Mesothelial cell of epicardium (in vitro differentiated cells): ENCODE data around the gene AOPEP. TPM values are rescaled to one million over a fixed set of nuclear protein-coding genes. Genes with fewer than 3 reads are reported as not detected.

Experiments used
- DNase-seq, 2 experiments: peaks; one replicate each; pipeline ENCODE4 v3.0.0; 2021; ENCODE audit warnings: low spot score in 2 of 2; ENCODE audit not compliant: unreplicated experiment in 2 of 2
- H3K27ac Mint-ChIP-seq: 2 replicates; pipeline ENCODE4 v1.8.0; 2021; ENCODE audit warnings: mixed read lengths
- H3K27me3 Mint-ChIP-seq: 2 replicates; pipeline ENCODE4 v1.8.0; 2021; ENCODE audit warnings: low read depth, mixed read lengths
- H3K36me3 Mint-ChIP-seq: 2 replicates; pipeline ENCODE4 v1.8.0; 2021; ENCODE audit warnings: mixed read lengths
- H3K4me1 Mint-ChIP-seq: 2 replicates; pipeline ENCODE4 v1.8.0; 2021; ENCODE audit warnings: mixed read lengths
- H3K4me3 Mint-ChIP-seq: 2 replicates; pipeline ENCODE4 v1.8.0; 2021; ENCODE audit warnings: mild to moderate bottlenecking, moderate library complexity, mixed read lengths
- H3K9me3 Mint-ChIP-seq: 2 replicates; pipeline ENCODE4 v1.8.0; 2021; ENCODE audit warnings: mixed read lengths
- total RNA-seq: library from RNA; stranded (reverse); gene quantifications from 3 replicates; pipeline ENCODE4 v1.2.1, GENCODE V29; 2021
- TF ChIP-seq, protein P1 (sequence below): fragments of 200-600 bp; sonication (generic); IDR thresholded peaks from one replicate; pipeline ENCODE4 v1.5.0; 2021; ENCODE audit warnings: antibody characterized with exemption; ENCODE audit not compliant: unreplicated experiment

Gene AOPEP
- total RNA-seq, 1 donor from 2014 or later, result 63.0 TPM

GRCh38 chr9:94991961-94992907 lies 265.7 kb downstream of the AOPEP start:
- Mint-ChIP-seq H3K4me1 (peaks cover 43% of the 10 kb centered on the region), H3K27ac (peak overlapping the region; percentile 45), H3K36me3 (peaks cover 12% of the 10 kb centered on the region), H3K9me3 (no peaks in the 10 kb centered on the region), H3K4me3 (no peak overlapping the region), H3K27me3 (no peaks in the 10 kb centered on the region)
- TF ChIP-seq, protein P1, sequence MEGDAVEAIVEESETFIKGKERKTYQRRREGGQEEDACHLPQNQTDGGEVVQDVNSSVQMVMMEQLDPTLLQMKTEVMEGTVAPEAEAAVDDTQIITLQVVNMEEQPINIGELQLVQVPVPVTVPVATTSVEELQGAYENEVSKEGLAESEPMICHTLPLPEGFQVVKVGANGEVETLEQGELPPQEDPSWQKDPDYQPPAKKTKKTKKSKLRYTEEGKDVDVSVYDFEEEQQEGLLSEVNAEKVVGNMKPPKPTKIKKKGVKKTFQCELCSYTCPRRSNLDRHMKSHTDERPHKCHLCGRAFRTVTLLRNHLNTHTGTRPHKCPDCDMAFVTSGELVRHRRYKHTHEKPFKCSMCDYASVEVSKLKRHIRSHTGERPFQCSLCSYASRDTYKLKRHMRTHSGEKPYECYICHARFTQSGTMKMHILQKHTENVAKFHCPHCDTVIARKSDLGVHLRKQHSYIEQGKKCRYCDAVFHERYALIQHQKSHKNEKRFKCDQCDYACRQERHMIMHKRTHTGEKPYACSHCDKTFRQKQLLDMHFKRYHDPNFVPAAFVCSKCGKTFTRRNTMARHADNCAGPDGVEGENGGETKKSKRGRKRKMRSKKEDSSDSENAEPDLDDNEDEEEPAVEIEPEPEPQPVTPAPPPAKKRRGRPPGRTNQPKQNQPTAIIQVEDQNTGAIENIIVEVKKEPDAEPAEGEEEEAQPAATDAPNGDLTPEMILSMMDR, result no peak
- no peak for DNase-seq

DNA sequence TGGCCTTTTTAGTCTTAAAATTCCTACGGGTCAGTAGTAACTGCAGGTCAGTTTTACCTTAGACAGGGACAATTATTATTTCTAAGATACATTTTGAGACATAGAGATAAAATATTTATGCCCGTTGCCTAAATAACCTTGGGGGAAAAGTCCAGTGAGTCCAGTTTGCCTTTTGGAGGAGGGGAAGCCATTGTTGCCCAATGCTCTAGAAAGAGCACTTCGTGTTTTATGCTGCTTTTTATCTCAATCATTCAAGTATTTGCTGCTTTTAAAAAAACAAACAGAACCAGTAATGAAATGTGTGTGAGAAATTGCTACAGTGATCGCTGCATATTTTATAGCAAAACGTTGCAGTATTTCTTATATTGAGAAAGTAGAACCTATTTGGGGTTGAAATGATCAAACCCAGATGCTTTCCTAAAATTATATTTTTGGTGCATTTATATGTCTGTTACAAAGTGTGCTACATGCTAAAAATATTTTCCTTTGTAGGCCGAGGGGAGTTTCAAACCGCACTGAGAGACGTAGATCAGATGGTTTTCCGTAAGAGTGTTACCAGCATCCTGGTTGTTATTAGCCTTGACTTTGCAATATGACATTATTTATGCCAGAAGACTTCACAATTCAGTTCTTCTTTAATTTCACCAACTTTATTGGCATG lies 266.8 kb downstream of the AOPEP start:
- Mint-ChIP-seq H3K4me1 (peaks cover 43% of the 10 kb centered on the region), H3K9me3 (no peaks in the 10 kb centered on the region), H3K4me3 (no peak overlapping the region), H3K27me3 (no peaks in the 10 kb centered on the region), H3K27ac (peak overlapping the region; percentile 45), H3K36me3 (peaks cover 8% of the 10 kb centered on the region)
- DNase-seq, result no peak
- TF ChIP-seq, protein P1, result no peak

DNA sequence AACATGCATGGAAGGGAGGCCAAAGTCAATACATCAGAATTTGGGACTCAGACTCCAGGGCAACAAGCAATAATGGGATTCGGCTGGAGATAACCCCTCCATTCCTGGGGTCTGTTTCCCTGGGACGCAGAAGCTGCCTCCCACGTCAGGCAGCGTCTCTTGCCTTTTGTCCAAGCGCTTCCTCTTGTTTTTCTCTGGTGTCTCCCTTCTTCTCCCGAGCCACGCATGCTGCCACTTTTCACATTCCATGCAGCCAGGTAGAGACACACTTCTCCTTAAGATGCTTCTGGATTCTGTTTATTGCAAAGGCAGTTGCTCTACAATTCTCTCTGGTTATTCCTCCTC lies 267.3 kb downstream of the AOPEP start:
- no peaks in the 10 kb centered on the region for H3K27me3 Mint-ChIP-seq
- H3K27ac Mint-ChIP-seq, result peak overlapping the region; percentile 45
- peaks cover 43% of the 10 kb centered on the region for H3K4me1 Mint-ChIP-seq
- no peak for DNase-seq
- H3K4me3 Mint-ChIP-seq, result no peak overlapping the region
- H3K9me3 Mint-ChIP-seq, result no peaks in the 10 kb centered on the region
- peaks cover 5% of the 10 kb centered on the region for H3K36me3 Mint-ChIP-seq
- TF ChIP-seq, protein P1, result no peak

DNA sequence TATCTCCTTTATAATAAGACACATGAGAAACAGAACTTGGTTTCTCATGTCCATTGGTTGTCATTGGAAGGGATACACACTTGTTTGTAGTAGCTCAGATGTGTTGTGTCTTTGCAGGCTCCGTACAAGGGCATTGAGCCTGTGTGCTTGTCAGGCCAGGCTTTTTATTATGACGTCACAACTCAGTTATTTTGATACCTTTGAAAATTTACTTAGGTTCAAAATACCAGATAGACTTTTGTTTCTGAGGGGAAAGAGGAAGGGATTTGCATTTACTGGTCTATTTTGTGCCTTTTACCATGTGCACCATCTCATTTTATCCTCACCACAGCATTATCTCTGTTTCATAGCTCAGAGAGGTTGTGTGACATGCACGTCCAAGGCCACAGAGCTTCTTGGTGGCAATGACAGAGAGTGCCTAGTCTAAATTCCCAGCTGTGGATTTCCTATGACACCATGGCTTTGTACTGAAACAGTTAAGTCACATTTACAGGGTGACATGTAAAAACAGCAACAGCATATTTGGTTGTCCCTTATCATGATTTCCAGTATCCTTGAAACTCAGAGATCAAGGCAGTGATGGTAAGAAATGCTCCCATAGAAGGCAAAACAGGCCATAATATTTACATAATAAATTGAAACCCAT lies 268.7 kb downstream of the AOPEP start:
- Mint-ChIP-seq H3K36me3 (peaks cover under 1% of the 10 kb centered on the region), H3K27ac (peak overlapping the region; percentile 97), H3K9me3 (no peaks in the 10 kb centered on the region), H3K27me3 (no peaks in the 10 kb centered on the region), H3K4me1 (peaks cover 48% of the 10 kb centered on the region), H3K4me3 (no peak overlapping the region)
- TF ChIP-seq, protein P1, result no peak
- DNase-seq, result no peak

- TF ChIP-seq, protein P1, result no peak
- Mint-ChIP-seq H3K4me3 (no peak overlapping the region), H3K4me1 (peaks cover 56% of the 10 kb centered on the region), H3K27ac (peak overlapping the region; percentile 97), H3K9me3 (no peaks in the 10 kb centered on the region), H3K36me3 (no peaks in the 10 kb centered on the region), H3K27me3 (no peaks in the 10 kb centered on the region)
- DNase-seq, result no peak
Measured at GRCh38 chr9:94996641-94997040, 270.1 kb downstream of the AOPEP start.
